ENCODE measurements around the gene PSMA7.
A peak's percentile ranks its signal among the peaks of the same experiment; 100 is the strongest.

PSMA7 gene

GRCh38 chr20:62170536-62170935 lies 27.3 kb upstream of the PSMA7 start:
- DNase-seq, result no peak

- DNase-seq, result no peak
Observed at GRCh38 chr20:62168890-62169435, 25.8 kb upstream of the PSMA7 start.

DNA sequence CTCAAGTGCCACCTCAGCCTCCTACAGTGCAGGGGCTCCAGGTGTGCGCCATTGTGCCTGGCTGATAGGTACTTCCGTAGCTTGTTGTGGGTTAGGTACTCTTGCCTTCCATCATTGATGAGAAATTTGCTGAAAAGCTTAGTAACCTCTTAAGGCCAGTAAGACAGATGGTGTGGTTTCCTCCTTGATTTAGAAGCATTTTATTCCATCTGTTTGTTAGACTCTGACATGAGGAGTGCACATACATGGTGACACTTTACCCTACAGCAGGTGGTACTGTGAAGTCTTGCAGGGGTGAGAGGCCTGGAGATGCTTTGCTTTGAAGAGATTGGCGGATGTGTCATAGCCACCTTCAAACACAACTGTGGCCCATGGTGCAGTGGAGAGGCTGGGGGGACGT lies 24.9 kb upstream of the PSMA7 start:
- DNase-seq, result no peak

- no peak for DNase-seq
Observed at GRCh38 chr20:62167474-62167873, 24.3 kb upstream of the PSMA7 start.

DNA sequence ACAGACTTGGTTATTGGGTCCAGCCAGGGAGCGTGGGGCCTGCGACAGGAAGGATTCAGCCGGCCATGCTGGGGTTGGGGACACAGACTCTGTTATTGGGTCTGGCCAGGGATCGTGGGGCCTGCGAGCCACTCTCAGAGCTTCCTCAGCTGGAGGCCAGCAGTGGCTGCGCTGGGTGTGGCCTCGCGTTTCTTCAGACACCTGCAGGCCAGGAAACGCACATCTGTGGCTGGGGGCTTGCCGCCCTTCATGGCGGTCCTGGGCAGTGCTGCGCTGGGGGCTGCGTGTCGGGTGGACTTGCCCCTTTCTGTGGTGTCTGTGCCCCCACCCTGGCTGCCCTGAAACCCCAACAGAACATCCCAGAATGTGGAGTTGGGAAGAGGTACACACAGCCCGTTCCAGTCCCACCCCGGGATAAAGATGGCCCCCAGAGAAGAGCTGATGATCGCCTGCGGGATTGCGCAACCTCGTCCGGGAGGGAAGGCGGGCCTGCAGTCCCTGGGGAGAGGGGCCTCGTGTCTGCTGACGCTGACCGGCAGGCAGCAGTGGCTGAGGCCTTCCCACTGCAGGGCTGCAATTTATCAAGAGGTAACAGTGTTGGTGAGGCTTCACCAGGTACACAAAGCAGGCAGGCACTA lies 22.7 kb upstream of the PSMA7 start:
- no peak for DNase-seq

DNA sequence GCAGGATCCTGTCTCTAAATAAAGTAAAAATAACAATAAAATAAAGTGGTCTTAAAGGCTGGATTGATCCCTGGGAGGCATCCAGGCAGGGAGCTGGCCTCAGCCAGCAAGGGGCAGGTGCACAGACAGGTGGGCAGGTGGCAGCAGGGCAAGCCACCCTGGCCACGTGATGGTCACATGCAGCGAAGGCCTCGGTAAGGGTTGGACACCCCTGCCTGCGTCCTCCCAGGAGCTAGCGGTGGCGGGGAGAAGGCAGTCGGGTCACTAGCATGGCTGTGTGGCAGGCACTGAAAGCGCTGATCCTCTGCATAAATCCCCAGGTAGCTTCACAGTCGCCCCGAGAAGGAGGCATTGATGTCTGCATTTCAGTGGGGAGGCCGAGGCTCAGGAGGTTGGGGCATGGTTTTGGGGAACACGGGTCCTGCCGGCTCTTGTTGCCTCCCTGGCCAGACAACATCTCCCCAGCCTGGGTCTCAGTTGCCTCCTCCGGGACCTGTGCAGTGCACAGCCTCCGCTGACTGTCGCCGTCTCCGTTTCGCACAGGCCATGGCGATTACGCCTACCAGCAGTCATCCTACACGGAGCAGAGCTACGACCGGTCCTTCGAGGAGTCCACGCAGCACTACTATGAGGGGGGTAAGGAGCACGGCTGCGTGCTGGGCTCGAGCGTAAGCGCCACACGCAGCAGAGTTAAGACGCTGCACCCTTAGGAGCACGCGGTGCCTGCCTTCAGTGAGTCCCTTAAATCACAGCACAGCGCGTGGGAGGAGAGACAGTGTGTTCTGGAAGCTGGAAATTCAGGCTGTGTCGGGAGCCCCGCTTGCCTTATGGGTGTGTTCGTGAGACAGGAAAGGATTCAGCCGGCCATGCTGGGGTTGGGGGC lies 21.9 kb upstream of the PSMA7 start:
- DNase-seq, result no peak

- DNase-seq, result no peak
Observed at GRCh38 chr20:62163986-62164762, 21.0 kb upstream of the PSMA7 start.

DNA sequence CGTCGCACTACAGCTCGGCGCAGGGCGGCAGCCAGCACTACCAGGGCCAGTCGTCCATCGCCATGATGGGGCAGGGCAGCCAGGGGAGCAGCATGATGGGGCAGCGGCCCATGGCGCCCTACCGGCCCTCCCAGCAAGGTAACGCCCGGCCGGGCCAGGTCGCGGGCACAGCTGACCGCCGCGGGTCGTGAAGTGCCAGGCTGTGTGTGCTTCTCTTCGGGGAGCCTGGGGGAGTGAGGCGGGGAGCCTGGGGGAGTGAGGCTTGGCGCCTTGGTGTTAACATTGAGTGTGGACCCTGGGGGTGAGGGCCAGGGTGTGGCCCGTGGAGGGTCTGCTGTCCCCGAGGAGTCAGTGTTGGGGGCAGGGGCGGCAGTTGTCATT lies 20.3 kb upstream of the PSMA7 start:
- no peak for DNase-seq

GRCh38 chr20:62162765-62163484 lies 19.7 kb upstream of the PSMA7 start:
- no peak for DNase-seq

- no peak for DNase-seq
Observed at GRCh38 chr20:62161347-62161746, 18.2 kb upstream of the PSMA7 start.

- no peak for DNase-seq
Observed at GRCh38 chr20:62160876-62161275, 17.7 kb upstream of the PSMA7 start.

DNA sequence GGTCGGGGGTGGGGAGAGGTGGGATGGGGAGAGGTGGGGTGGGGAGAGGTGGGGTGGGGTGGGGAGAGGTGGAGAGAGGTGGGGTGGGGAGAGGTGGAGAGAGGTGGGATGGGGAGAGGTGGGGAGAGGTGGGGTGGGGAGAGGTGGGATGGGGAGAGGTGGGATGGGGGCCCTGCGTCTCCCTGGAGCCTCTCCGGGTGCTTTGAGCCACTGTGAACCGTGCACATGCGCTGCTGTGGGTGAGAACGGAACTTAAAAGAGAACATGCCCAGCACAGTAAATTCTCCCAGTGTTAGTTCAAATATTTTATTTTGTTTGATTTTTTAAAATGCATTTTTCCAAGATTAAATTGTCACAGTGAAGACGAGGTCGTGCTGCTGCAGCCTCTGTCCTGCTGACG lies 17.1 kb upstream of the PSMA7 start:
- no peak for DNase-seq

GRCh38 chr20:62159839-62160238 lies 16.6 kb upstream of the PSMA7 start:
- no peak for DNase-seq

GRCh38 chr20:62159052-62159451 lies 15.9 kb upstream of the PSMA7 start:
- DNase-seq, result no peak

DNA sequence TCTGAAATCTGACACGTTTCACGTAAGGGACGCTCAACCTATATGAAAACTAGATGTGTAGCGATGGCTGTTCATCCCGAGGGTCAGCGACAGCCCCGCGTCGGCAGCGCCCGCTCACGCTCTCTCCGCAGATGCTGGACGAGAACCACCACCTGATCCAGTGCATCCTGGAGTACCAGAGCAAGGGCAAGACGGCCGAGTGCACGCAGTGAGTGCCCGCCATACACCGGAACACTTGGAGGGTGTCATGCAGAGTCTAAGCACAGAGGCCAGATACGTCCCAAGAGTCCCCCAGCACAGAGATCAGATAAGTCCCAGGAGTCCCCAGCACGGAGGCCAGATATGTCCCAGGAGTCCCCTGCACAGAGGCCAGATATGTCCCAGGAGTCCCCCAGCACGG lies 15.3 kb upstream of the PSMA7 start:
- DNase-seq, result no peak

GRCh38 chr20:62158088-62158400 lies 14.8 kb upstream of the PSMA7 start:
- no peak for DNase-seq

DNA sequence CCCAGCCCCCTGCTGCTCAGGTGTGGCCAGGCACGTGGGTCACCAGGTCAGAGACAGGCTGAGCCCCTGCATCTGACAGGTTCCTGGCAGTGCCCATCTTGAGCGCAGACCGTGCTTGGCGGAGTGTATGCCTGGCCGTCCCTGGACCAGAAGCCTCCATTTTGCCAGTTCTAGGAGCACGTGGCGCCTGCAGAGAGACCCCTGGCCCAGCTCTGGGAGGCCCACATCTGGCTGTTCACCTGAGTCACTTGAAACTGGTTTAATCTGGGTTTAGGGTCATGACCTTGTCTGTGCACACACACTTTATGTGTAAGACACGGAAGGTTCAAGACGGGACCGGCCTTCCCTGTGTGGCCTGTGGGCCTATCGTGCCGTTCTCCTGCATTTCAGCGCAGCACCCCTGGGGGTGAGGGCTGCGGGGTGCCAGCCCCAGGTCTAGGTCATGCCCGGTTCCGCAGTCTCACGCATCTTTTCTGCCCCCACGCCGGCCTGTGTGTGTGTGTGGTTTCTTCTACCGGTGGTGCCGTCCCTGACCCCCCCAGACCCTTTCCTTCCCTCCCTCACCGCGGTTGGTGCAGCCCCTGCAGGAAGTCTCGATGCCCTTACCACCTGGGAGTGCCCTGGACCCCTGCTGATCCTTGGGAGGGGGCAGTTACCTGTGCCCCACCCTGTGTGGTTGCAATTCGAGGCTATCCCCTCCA lies 14.3 kb upstream of the PSMA7 start:
- DNase-seq, result no peak

GRCh38 chr20:62156592-62157386 lies 13.6 kb upstream of the PSMA7 start:
- DNase-seq, result peak; percentile 85

GRCh38 chr20:62156254-62156556 lies 13.0 kb upstream of the PSMA7 start:
- DNase-seq, result no peak

- DNase-seq, result no peak
Observed at GRCh38 chr20:62155428-62156253, 12.4 kb upstream of the PSMA7 start.
